HG03196 (cell line): Measurements from ENCODE around the gene NADK2.
"Not testable (repeated sequence)": the region's sequence is repeated elsewhere in the genome, so short reads cannot be mapped to it uniquely, and the experiment has no call there.

ENCODE experiments used
- ATAC-seq: cut with Tn5 transposase; IDR thresholded peaks from one replicate; pipeline ENCODE4 v1.9.1; 2021; ENCODE audit not compliant: unreplicated experiment

NADK2 gene

GRCh38 chr5:36209664-36210063 lies 32.1 kb downstream of the NADK2 start:
- ATAC-seq, result no peak

DNA sequence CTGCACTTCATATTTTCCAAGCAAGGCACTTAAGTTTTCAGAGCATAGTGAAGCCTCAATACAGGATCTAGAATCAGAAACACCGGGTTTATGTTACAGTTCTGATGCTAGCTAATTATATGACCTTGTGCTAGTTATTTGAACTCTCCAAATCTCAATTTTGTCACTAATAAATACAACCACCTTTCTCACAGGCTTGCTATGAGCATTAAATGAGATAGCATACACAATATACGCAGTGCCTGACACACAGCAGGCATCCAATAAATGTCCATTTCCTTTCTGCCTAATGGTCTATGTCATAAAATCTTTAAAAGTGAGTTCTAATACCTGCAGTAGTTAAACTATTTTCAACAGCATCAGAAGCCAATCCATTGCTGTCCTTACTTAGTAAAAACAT lies 32.9 kb downstream of the NADK2 start:
- no peak for ATAC-seq

- ATAC-seq, result no peak
These were observed 34.8 kb downstream of the NADK2 start for GRCh38 chr5:36206913-36207312.

DNA sequence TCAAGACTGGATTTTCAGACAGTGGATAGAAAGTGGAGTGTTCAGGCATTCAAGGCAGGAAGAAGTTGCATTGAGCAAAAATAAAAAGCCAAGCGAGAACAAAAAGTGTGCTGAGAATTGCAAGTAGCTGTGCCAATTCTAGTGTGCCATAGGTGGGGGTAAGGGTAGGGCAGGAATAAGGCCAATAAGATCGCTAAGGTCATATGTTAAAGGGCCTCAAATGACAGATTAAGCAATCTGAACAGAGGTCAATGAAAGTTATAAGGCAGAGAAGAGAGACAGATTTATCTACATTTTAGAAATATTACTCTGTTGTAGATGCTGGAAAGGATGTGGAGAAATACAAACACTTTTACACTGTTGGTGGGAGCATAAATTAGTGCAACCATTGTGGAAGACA lies 36.4 kb downstream of the NADK2 start:
- ATAC-seq, result no peak

DNA sequence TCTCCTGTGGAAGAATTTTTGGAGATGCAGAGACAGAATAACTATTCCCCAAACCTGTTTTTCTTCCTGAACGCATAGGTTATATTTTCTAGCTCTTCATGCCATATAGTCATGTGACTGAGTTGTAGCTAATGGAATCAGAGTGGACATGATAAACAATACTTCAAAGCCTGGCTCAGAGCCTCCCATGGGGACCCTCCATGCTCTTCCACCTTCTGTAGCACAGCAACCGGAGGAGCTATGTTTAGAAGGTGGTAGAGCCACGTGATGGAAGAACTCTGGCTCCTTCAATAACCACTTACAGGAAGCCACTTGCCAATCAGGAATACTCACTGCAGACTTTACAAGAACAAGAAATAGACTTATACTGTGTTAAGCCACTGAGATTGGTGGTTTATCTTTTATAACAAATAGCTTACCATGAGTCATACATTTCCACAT lies 39.2 kb downstream of the NADK2 start:
- ATAC-seq, result no peak

- no peak for ATAC-seq
These were observed 41.2 kb downstream of the NADK2 start for GRCh38 chr5:36200513-36200912.

GRCh38 chr5:36199620-36200019 lies 42.1 kb downstream of the NADK2 start:
- ATAC-seq, result no peak

DNA sequence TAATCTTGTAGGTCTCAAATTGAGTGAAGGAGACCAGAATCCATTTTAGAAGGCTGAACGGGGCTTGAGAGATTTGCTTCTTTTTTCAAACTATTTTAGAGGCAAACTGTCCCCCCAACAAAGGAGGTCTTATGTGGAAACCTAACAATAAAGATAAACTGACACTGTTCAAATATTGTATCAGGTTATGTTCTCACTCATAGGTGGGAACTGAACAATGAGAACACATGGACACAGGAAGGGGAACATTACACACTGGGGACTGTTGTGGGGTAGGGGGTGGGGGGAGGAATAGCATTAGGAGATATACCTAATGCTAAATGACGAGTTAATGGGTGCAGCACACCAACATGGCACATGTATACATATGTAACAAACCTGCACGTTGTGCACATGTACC lies 42.9 kb downstream of the NADK2 start:
- ATAC-seq, result not testable (repeated sequence)

DNA sequence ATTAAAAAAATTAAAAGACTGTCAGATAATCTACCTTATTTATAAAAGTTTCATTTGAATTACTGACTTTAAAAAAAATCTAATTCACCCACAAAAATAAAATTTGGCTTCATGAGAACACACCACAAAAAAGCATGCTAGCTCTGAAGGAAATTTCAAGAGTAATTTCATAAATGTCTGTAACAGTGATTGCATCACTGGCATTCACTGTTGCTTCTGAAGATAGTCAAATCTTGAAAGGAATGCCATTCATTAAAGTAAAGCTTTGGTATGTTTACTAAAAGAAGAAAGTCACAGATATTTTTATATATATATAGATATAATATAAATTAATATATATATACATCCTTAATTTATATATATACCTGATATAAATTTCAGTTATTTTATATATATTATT lies 43.4 kb downstream of the NADK2 start:
- ATAC-seq, result no peak

DNA sequence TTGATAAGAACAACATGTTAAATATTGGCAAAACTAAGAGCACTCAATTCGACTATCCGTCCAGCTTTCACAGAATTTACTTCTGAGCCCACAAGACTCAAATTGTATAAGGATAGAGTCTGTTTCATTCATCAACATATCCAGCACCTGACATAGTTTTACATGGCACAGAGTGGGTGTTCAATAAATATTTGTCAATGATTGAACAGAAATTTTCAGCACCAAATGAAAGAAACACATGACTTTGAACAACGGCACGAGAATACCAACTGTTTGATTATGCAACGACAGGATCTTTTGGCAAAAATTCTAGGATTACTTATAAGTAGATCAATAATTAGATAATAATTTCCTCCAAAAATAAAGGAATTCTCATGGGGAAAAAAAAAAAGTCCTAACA lies 48.0 kb downstream of the NADK2 start:
- ATAC-seq, result no peak

DNA sequence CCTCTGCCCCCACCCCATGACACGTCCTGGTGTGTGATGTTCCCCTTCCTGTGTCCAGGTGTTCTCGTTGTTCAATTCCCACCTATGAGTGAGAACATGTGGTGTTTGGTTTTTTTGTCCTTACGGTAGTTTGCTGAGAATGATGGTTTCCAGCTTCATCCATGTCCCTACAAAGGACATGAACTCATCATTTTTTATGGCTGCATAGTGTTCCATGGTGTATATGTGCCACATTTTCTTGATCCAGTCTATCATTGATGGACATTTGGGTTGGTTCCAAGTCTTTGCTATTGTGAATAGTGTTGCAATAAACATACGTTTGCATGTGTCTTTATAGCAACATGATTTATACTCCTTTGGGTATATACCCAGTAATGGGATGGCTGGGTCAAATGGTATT lies 57.3 kb downstream of the NADK2 start:
- not testable (repeated sequence) for ATAC-seq

- no peak for ATAC-seq
These were observed 60.0 kb downstream of the NADK2 start for GRCh38 chr5:36181774-36182173.

DNA sequence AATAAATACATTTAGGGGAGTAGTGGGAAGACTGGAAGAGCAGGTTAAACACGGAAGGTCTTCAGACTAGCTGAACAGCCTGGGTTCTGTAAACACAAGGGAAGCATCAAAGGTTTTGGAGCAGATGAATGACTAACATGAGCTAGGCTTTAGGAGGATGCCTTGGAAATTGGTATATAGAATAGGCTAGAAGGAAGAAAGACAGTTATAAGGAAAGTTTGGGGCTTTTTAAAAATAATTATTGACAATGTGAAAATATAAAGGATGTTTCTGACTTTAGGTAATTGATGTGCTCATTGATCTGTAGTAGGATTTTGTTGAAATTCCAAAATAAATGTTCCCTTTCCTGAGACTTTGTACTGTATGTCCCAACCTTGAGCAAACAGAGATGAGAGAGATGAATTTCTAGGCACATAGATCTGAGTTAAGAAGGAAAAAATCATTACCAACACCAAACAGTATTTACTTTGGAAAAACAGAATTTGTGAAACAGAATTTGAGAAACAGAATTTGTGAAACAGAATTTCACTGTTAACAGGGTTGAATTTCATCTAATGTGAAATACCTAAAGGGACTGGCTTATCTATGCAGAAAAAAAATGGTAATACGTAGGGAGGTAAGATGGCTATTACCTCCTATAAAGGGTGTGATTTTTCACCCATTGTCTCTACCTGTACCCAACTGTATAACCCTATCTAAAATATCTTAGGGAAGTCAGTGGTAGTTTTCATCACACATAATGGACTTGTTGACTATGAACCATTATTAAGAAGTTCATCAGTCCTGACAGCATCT lies 61.0 kb downstream of the NADK2 start:
- no peak for ATAC-seq

DNA sequence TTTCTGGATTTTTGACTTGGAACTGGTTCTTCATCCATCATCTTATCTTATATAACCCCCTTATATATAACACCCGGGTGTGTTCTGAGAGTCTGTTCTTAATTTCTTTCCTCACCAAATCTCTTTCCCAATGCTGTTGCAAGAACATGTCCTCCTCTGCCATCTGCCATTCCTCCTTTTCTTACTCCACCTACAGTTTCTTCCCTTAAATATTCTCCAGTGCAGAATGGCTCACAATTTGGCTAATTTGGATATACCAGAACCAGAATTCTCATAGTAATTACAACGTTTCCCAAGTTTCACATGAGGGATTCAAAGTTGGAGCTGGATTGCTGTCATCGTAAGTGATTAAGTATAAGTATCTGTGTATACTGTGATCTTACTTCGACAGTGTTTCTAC lies 61.8 kb downstream of the NADK2 start:
- no peak for ATAC-seq

GRCh38 chr5:36178524-36178890 lies 63.2 kb downstream of the NADK2 start:
- ATAC-seq, result no peak

DNA sequence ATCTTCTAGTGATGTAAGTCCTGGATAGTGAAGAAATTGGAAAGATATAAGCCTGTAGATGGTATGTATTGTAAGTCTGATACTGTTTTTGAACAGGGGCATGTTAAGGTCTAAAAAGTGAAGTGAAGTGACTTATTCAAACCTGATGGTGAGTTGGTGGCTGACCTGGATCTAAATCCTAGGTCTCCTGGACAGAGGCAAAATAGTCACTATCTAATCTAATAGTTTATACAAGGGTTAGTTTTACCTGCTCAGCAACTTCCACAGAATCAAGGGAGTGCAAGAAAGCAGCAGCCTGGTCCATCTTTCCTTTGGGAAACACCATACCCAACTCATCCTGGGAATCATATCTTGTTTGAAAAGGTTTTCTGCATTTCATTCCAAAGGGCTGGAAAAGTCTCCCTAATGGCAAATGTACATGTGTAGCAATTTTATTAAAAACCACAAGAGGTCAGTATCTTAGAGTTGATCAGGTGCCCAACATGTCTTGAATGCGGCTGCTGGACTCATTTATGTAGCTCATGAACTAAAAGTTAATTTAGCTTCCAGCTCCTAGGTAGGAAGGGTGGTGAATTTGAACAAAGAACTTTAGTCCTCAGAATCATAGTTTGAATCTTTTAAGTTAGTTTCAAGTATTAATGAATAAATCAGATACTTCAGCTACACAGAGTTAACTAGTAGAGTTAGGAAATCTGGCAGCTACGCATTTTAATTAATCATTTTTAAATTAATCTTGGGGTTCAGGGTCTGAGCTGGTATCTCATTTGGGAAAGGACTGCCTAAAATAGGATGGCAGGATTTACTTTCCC lies 63.8 kb downstream of the NADK2 start:
- ATAC-seq, result no peak

DNA sequence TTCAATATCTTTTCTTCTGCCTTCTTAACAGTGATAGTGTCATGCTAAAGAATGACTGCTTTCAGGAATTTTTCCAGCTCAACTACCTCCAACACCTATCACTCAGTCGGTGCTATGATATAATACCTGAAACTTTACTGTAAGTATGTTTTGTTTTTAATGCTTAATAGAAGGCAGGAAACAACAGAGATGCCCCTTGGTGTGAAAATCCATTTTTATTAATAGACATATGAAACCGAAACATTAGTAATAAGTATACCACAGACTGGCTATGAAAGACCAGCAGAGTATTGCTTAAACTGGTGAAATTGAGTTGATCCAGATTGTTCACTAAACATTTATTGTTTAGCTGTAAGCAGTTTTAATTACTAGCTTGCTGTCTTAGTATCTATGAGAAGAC lies 64.6 kb downstream of the NADK2 start:
- peak; percentile 93 for ATAC-seq

GRCh38 chr5:36175043-36175442 lies 66.7 kb downstream of the NADK2 start:
- ATAC-seq, result no peak

DNA sequence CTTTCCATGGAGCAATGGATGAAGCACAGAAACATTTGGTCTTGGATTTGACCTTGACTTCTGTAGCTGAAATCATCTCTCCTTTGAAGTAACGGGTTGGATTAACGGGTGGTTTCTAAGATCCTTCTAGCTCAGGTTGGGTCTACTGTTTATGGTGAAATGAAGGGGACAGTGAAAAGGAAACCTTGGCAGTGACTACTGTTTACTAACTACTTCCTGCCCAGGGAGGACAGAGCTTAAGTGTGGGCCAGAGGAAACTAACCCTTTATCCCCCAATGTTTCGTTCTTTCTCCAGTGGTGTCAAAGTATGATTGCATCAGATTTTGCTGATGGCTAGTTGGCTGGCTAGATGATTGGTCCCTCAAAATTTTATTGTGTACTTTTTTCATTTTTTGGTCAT lies 67.6 kb downstream of the NADK2 start:
- ATAC-seq, result no peak

DNA sequence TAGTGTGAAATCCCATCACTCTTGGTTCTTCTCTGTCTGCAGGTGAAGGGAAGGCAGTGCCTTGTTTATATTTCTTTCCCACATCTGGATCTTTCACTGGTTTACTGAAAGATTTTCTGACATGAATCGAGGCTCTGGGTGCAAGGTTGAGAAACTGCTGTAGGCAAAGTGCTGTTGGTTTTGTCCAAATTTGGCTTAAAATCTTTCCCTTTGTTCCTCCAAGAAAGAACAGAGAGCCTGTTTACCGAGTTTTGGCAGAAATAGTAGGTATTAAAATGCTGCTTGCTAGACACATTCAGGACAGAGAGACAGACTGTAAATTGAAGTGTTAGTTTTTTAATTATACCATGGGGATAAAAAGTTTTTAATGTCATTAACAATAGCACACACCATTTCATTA lies 68.3 kb downstream of the NADK2 start:
- no peak for ATAC-seq

GRCh38 chr5:36172599-36172998 lies 69.1 kb downstream of the NADK2 start:
- ATAC-seq, result no peak

DNA sequence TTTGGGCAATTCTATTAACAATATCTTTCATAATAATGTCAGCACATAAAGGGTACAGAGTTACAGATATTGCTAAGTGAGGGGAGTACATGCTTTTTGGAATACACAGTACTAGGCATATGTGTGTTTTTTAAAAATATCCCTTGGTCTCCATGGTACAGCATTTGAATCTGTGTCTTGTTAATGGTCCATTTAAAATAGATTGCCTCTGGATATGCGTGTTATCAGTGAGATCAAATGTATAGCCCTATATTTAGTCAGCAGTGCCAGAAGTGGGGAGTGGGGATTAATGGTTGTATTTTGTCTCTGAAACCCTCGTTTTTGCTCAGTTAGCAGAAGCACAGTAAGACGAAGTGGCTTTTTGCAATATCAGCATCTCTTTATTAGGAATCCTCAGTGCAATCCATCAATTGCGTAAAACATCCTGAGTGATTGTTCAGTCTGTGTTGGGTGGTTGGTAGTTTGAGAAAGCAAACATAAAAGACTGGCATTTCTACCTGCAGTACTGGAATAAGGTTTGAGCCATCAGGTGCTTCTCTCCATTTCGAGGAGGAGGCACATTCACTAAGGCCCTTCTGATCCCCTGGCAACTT lies 70.8 kb downstream of the NADK2 start:
- ATAC-seq, result no peak
